ENCODE results near the gene GFPT2. TPM values are rescaled to one million over a fixed set of nuclear protein-coding genes. Genes with fewer than 3 reads are reported as not detected.

GFPT2 gene
- total RNA-seq, 1 experiment from 2014 or later: 8.2 TPM

- DNase-seq (ENCODE audit: unreplicated experiment): no peak
- TF ChIP-seq CTCF (IDR thresholded peaks at IDR 0.05; ENCODE audit: unreplicated experiment): no peak
- no peak overlapping the region for H3K27ac Mint-ChIP-seq (ENCODE audit: low read depth, unreplicated experiment)
- ChIA-PET CTCF (no interaction called here), POLR2A (no interaction called here)
- peaks cover 7% of the 10 kb centered on the region for H3K4me1 Mint-ChIP-seq (ENCODE audit: insufficient read depth, unreplicated experiment)
- no peaks in the 10 kb centered on the region for H3K36me3 Mint-ChIP-seq (ENCODE audit: insufficient read depth, unreplicated experiment)
- no TSS peak for BruUV-seq (replicated peaks)
- H3K4me3 Mint-ChIP-seq (ENCODE audit: unreplicated experiment): no peak overlapping the region
- no peaks in the 10 kb centered on the region for H3K9me3 Mint-ChIP-seq (ENCODE audit: unreplicated experiment)
- H3K27me3 Mint-ChIP-seq (ENCODE audit: insufficient read depth, unreplicated experiment): no peaks in the 10 kb centered on the region
- intact Hi-C loops (cut with micrococcal nuclease): no loop called here
Observed at GRCh38 chr5:180394031-180394636, 41.0 kb upstream of the GFPT2 start.

- Mint-ChIP-seq H3K27me3 (ENCODE audit: insufficient read depth, unreplicated experiment) (no peaks in the 10 kb centered on the region), H3K36me3 (ENCODE audit: insufficient read depth, unreplicated experiment) (no peaks in the 10 kb centered on the region), H3K9me3 (ENCODE audit: unreplicated experiment) (no peaks in the 10 kb centered on the region), H3K4me3 (ENCODE audit: unreplicated experiment) (no peak overlapping the region), H3K27ac (ENCODE audit: low read depth, unreplicated experiment) (no peak overlapping the region), H3K4me1 (ENCODE audit: insufficient read depth, unreplicated experiment) (peaks cover 7% of the 10 kb centered on the region)
- BruUV-seq (replicated peaks): no TSS peak
- POLR2A ChIA-PET: no interaction called here
- no peak for DNase-seq (ENCODE audit: unreplicated experiment)
- intact Hi-C loops (cut with micrococcal nuclease): no loop called here
- CTCF ChIA-PET: no interaction called here
- TF ChIP-seq CTCF (IDR thresholded peaks at IDR 0.05; ENCODE audit: unreplicated experiment): no peak
Observed at GRCh38 chr5:180391276-180391675, 38.1 kb upstream of the GFPT2 start.

GRCh38 chr5:180390441-180391190 lies 37.5 kb upstream of the GFPT2 start:
- H3K36me3 Mint-ChIP-seq (ENCODE audit: insufficient read depth, unreplicated experiment): no peaks in the 10 kb centered on the region
- H3K27me3 Mint-ChIP-seq (ENCODE audit: insufficient read depth, unreplicated experiment): no peaks in the 10 kb centered on the region
- intact Hi-C loops (cut with micrococcal nuclease): no loop called here
- no peak overlapping the region for H3K4me3 Mint-ChIP-seq (ENCODE audit: unreplicated experiment)
- H3K4me1 Mint-ChIP-seq (ENCODE audit: insufficient read depth, unreplicated experiment): peaks cover 7% of the 10 kb centered on the region
- no peaks in the 10 kb centered on the region for H3K9me3 Mint-ChIP-seq (ENCODE audit: unreplicated experiment)
- ChIA-PET POLR2A (no interaction called here), CTCF (interaction anchor here (0.7 kb wide), 1 partner anchor 80 kb away, joined by 3 read pairs; no protein-coding TSS in a partner anchor)
- BruUV-seq (replicated peaks): no TSS peak
- peak; percentile 27 for DNase-seq (ENCODE audit: unreplicated experiment)
- TF ChIP-seq CTCF (IDR thresholded peaks at IDR 0.05; ENCODE audit: unreplicated experiment): peak; percentile 9
- H3K27ac Mint-ChIP-seq (ENCODE audit: low read depth, unreplicated experiment): no peak overlapping the region

- ChIA-PET CTCF (interaction anchor here (0.7 kb wide), 1 partner anchor 81 kb away, joined by 3 read pairs; no protein-coding TSS in a partner anchor), POLR2A (no interaction called here)
- no TSS peak for BruUV-seq (replicated peaks)
- intact Hi-C loops (cut with micrococcal nuclease): no loop called here
- no peaks in the 10 kb centered on the region for H3K9me3 Mint-ChIP-seq (ENCODE audit: unreplicated experiment)
- no peak overlapping the region for H3K27ac Mint-ChIP-seq (ENCODE audit: low read depth, unreplicated experiment)
- H3K27me3 Mint-ChIP-seq (ENCODE audit: insufficient read depth, unreplicated experiment): no peaks in the 10 kb centered on the region
- peaks cover 7% of the 10 kb centered on the region for H3K4me1 Mint-ChIP-seq (ENCODE audit: insufficient read depth, unreplicated experiment)
- no peaks in the 10 kb centered on the region for H3K36me3 Mint-ChIP-seq (ENCODE audit: insufficient read depth, unreplicated experiment)
- no peak for DNase-seq (ENCODE audit: unreplicated experiment)
- no peak for TF ChIP-seq CTCF (IDR thresholded peaks at IDR 0.05; ENCODE audit: unreplicated experiment)
- no peak overlapping the region for H3K4me3 Mint-ChIP-seq (ENCODE audit: unreplicated experiment)
Observed at GRCh38 chr5:180389252-180390101, 36.3 kb upstream of the GFPT2 start.

Measured in MCF 10A (cell line).